ENCODE measurements around the gene TBCA.
"Not testable (repeated sequence)": the region's sequence is repeated elsewhere in the genome, so short reads cannot be mapped to it uniquely, and the experiment has no call there.

Gene TBCA

GRCh38 chr5:77773734-77774280, 2.3 kb downstream of the TBCA start:
- DNase-seq (ENCODE audit: low read depth in 1 of 2, low spot score in 1 of 2) = no peak

GRCh38 chr5:77772729-77773128, 3.4 kb downstream of the TBCA start:
- DNase-seq (ENCODE audit: low read depth in 1 of 2, low spot score in 1 of 2) = no peak

GRCh38 chr5:77771452-77771851, 4.7 kb downstream of the TBCA start:
- no peak for DNase-seq (ENCODE audit: low read depth in 1 of 2, low spot score in 1 of 2)

GRCh38 chr5:77770293-77771005, 5.7 kb downstream of the TBCA start:
- no peak for DNase-seq (ENCODE audit: low read depth in 1 of 2, low spot score in 1 of 2)

GRCh38 chr5:77768978-77769377, 7.2 kb downstream of the TBCA start:
- DNase-seq (ENCODE audit: low read depth in 1 of 2, low spot score in 1 of 2) = no peak

GRCh38 chr5:77767301-77767700, 8.8 kb downstream of the TBCA start:
- DNase-seq (ENCODE audit: low read depth in 1 of 2, low spot score in 1 of 2) = no peak

GRCh38 chr5:77761606-77762005, 14.5 kb downstream of the TBCA start:
- DNase-seq (ENCODE audit: low read depth in 1 of 2, low spot score in 1 of 2) = no peak

- no peak for DNase-seq (ENCODE audit: low read depth in 1 of 2, low spot score in 1 of 2)
These were observed 17.8 kb downstream of the TBCA start for GRCh38 chr5:77758141-77758938.

- no peak for DNase-seq (ENCODE audit: low read depth in 1 of 2, low spot score in 1 of 2)
These were observed 24.7 kb downstream of the TBCA start for GRCh38 chr5:77751328-77752023.

- not testable (repeated sequence) for DNase-seq (ENCODE audit: low read depth in 1 of 2, low spot score in 1 of 2)
These were observed 25.2 kb downstream of the TBCA start for GRCh38 chr5:77750928-77751327.

- no peak for DNase-seq (ENCODE audit: low read depth in 1 of 2, low spot score in 1 of 2)
These were observed 28.0 kb downstream of the TBCA start for GRCh38 chr5:77748160-77748559.

- DNase-seq (ENCODE audit: low read depth in 1 of 2, low spot score in 1 of 2) = no peak
These were observed 32.0 kb downstream of the TBCA start for GRCh38 chr5:77744116-77744515.

- no peak for DNase-seq (ENCODE audit: low read depth in 1 of 2, low spot score in 1 of 2)
These were observed 33.0 kb downstream of the TBCA start for GRCh38 chr5:77743181-77743580.

- no peak for DNase-seq (ENCODE audit: low read depth in 1 of 2, low spot score in 1 of 2)
These were observed 34.5 kb downstream of the TBCA start for GRCh38 chr5:77741608-77742007.

- DNase-seq (ENCODE audit: low read depth in 1 of 2, low spot score in 1 of 2) = no peak
These were observed 41.3 kb downstream of the TBCA start for GRCh38 chr5:77734885-77735284.

GRCh38 chr5:77733130-77733529, 43.0 kb downstream of the TBCA start:
- DNase-seq (ENCODE audit: low read depth in 1 of 2, low spot score in 1 of 2) = no peak

- no peak for DNase-seq (ENCODE audit: low read depth in 1 of 2, low spot score in 1 of 2)
These were observed 48.9 kb downstream of the TBCA start for GRCh38 chr5:77727190-77727589.

GRCh38 chr5:77725616-77726015, 50.5 kb downstream of the TBCA start:
- no peak for DNase-seq (ENCODE audit: low read depth in 1 of 2, low spot score in 1 of 2)

GRCh38 chr5:77724934-77725333, 51.2 kb downstream of the TBCA start:
- no peak for DNase-seq (ENCODE audit: low read depth in 1 of 2, low spot score in 1 of 2)

- no peak for DNase-seq (ENCODE audit: low read depth in 1 of 2, low spot score in 1 of 2)
These were observed 56.3 kb downstream of the TBCA start for GRCh38 chr5:77719666-77720363.

Data from stimulated activated CD4-positive, alpha-beta T cell treated with anti-CD3 and anti-CD28 coated beads, Interleukin-15, amount 100 ng/mL, for 1 hour (primary cell).